ENCODE results near the gene PPP1R14B. TPM values are rescaled to one million over a fixed set of nuclear protein-coding genes. Genes with fewer than 3 reads are reported as not detected.

PPP1R14B gene
- total RNA-seq, 2 experiments from 2014 or later = 285 to 287 TPM

DNA sequence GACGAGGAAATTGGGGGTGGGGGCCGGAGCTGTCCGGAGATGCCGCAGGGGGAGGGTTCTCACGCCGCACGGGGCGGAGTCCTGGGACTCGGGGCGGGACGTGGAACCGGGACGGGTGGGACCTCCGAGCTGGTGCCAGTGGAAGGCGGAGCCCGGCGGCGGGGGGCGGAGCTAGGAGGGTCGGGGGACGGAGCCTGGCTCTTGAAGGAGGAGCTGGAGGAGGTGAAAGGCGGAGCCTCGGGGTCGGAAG is 5.6 kb downstream of the PPP1R14B start:
- H3K4me1 Mint-ChIP-seq (ENCODE audit: low read depth) = peaks cover 41% of the 10 kb centered on the region
- H3K27me3 Mint-ChIP-seq = no peaks in the 10 kb centered on the region
- H3K36me3 Mint-ChIP-seq (ENCODE audit: low read depth) = peaks cover 48% of the 10 kb centered on the region
- intact Hi-C loops (cut with micrococcal nuclease) = loop anchor here (10.0 kb wide), 1 partner anchor 64 kb away; the partner anchor contains the start of genes CATSPERZ and ESRRA
- peak overlapping the region; percentile 98 for H3K27ac Mint-ChIP-seq
- ChIA-PET CTCF (interaction anchor here (0.7 to 0.9 kb wide), 5 partner anchors 9 to 77 kb away, joined by 3 to 4 read pairs (median 4); partner anchors contain the start of genes PRDX5 and TRMT112), POLR2A (interaction anchor here (0.8 to 5.4 kb wide), 9 partner anchors 9 to 76 kb away, joined by 3 to 41 read pairs (median 6); partner anchors contain the start of genes DNAJC4, ESRRA, NUDT22 and PLCB3)
- DNase-seq (no peak), ATAC-seq (peak; percentile 86)
- no peaks in the 10 kb centered on the region for H3K9me3 Mint-ChIP-seq
- H3K4me3 Mint-ChIP-seq = peak overlapping the region; percentile 93
- no peak for TF ChIP-seq CTCF (IDR thresholded peaks at IDR 0.05)

DNA sequence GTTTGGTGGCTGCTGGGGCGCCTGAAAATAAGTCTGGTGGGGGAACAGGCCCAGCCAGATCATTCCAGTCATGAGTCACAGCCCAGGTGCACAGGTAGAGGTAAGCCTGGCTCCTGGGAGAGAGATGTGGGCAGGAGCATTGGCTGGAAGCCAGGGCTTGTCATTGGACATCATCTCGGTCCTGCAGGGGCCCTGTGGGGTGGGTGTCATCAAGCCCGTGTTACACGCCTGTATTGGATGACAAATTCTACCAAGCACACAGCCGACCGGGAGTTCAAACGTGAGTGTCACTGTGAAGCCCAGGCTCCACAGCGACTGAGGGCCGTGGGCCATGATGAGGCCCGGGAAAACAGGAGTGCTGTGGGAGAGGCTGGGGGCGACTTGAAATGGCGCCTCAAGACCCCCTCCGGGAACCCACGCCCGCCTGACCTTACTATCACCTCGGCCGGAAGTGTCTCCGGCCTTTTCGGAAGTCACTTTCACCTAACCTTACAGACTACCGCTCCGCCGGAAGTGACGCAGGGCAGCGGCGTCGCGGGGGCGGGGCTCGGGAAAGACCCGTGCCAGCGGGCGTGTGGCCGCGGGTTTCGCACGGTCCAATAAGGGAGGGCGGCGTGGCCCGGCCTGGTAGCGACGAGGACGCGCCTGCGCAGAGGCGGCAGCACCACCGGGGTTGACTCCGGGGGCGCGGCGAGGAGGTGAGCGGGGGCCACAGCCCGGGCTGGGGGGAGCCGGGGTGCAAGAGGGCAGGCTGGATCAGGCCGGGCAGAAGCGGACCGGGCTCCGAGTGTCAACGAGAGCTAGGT is 6.1 kb downstream of the PPP1R14B start, which contains the start of gene FKBP2:
Gene FKBP2 (plus strand): TSS at position 661 of the 806 bp plus-strand sequence. CDS start 1,293 bp downstream, outside the sequence.
- ChIA-PET POLR2A (interaction anchor here (0.7 to 5.4 kb wide), 17 partner anchors 9 to 76 kb away, joined by 3 to 41 read pairs (median 4); partner anchors contain the start of genes DNAJC4, ESRRA, FERMT3 and NUDT22), CTCF (interaction anchor here (0.7 to 0.9 kb wide), 5 partner anchors 10 to 77 kb away, joined by 3 to 4 read pairs (median 4); partner anchors contain the start of genes PRDX5 and TRMT112)
- peak; percentile 98 for DNase-seq
- Mint-ChIP-seq H3K36me3 (ENCODE audit: low read depth) (peaks cover 45% of the 10 kb centered on the region), H3K27ac (peak within 1 kb of the TSS; percentile 98), H3K27me3 (no peaks in the 10 kb centered on the region), H3K9me3 (no peaks in the 10 kb centered on the region), H3K4me3 (peak within 1 kb of the TSS; percentile 93), H3K4me1 (ENCODE audit: low read depth) (peaks cover 44% of the 10 kb centered on the region)
- peak; percentile 64 for ATAC-seq
- TF ChIP-seq CTCF (IDR thresholded peaks at IDR 0.05) = no peak
- intact Hi-C loops (cut with micrococcal nuclease) = loop anchor here (10.0 kb wide), 1 partner anchor 64 kb away; the partner anchor contains the start of genes CATSPERZ and ESRRA

GRCh38 chr11:64239662-64240434 is 6.9 kb downstream of the PPP1R14B start:
- DNase-seq (peak; percentile 63), ATAC-seq (no peak)
- ChIA-PET CTCF (interaction anchor here (2.2 kb wide), 1 partner anchor 13 kb away, joined by 10 read pairs; the partner anchor contains the start of genes NUDT22 and TRPT1), POLR2A (interaction anchor here (0.7 to 2.1 kb wide), 10 partner anchors 8 to 77 kb away, joined by 3 to 5 read pairs (median 3); partner anchors contain the start of genes ESRRA, FERMT3 and TRMT112)
- Mint-ChIP-seq H3K4me1 (ENCODE audit: low read depth) (peaks cover 50% of the 10 kb centered on the region), H3K36me3 (ENCODE audit: low read depth) (peaks cover 47% of the 10 kb centered on the region), H3K27ac (peak overlapping the region; percentile 98), H3K4me3 (peak overlapping the region; percentile 93), H3K9me3 (no peaks in the 10 kb centered on the region), H3K27me3 (no peaks in the 10 kb centered on the region)
- intact Hi-C loops (cut with micrococcal nuclease) = loop anchor here (10.0 kb wide), 1 partner anchor 65 kb away; the partner anchor contains the start of genes CATSPERZ and ESRRA
- no peak for TF ChIP-seq CTCF (IDR thresholded peaks at IDR 0.05)

- Mint-ChIP-seq H3K36me3 (ENCODE audit: low read depth) (peaks cover 44% of the 10 kb centered on the region), H3K4me1 (ENCODE audit: low read depth) (peaks cover 46% of the 10 kb centered on the region), H3K4me3 (no peak overlapping the region), H3K27me3 (no peaks in the 10 kb centered on the region), H3K27ac (peak overlapping the region; percentile 98), H3K9me3 (no peaks in the 10 kb centered on the region)
- ATAC-seq = no peak
- ChIA-PET CTCF (interaction anchor here (1.1 to 2.2 kb wide), 3 partner anchors 12 to 35 kb away, joined by 4 to 10 read pairs (median 5); partner anchors contain the start of genes FERMT3, NUDT22 and TRPT1), POLR2A (interaction anchor here (0.9 to 2.7 kb wide), 10 partner anchors 8 to 79 kb away, joined by 3 to 12 read pairs (median 4); partner anchors contain the start of genes FERMT3, PLCB3, PRDX5 and TRMT112)
- DNase-seq = no peak
- TF ChIP-seq CTCF (IDR thresholded peaks at IDR 0.05) = no peak
- intact Hi-C loops (cut with micrococcal nuclease) = no loop called here
Measured at GRCh38 chr11:64238999-64239398, 7.7 kb downstream of the PPP1R14B start.

Data from activated CD8-positive, alpha-beta T cell treated with anti-CD3 and anti-CD28 coated beads for 36 hours (primary cell).